ENCODE measurements around the gene CRYM.
"Not testable (repeated sequence)": the region's sequence is repeated elsewhere in the genome, so short reads cannot be mapped to it uniquely, and the experiment has no call there.

GRCh38 chr16:21312046-21312445 is 34.0 kb upstream of the CRYM start:
- not testable (repeated sequence) for TF ChIP-seq CTCF (conservative IDR thresholded peaks at IDR 0.05; ENCODE audit: low read depth, low read length); EZH2 (IDR thresholded peaks at IDR 0.05; ENCODE audit: borderline replicate concordance, low read depth, low read length, poor library complexity, severe bottlenecking)
